NCI-H345 (cell line): ENCODE measurements around the gene HOXD3.

Experiments used
- DNase-seq: peaks from one replicate; lab custom pipeline; 2025; lab: John Stamatoyannopoulos, UW

The HOXD3 gene

DNA sequence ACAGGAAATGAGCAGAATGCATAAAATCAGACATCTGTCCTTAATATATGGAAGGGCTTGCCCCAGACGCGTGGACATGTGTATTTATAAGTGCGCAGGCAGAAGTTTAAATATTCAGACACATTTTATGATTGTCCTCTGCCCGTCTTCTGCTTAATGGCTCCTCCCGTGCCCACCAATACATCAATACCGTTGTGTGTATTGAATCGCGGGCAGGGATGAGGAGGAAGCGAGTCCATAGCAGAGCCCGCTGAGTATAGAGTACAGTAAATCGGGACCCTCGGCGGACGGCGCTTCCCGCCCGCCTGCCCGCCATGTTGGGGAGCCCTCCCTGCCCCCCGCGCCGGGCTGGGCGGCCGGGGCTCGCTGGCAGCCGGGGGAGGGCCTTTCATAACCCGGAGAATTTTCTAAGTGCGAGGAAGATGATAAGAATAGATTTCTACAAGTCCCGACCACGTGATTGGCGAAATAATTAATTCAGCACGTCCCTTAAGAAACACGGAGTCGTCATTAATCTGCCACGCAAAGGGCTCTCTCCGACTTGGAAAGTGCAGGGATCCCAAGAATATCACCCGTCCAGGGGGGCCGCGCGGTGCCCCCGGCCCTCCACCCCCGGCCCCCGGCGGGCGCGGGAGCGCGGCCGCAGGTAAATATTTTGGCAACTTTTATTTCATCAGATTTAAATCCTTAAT is at the start of gene HOXD3:
Gene HOXD3, plus strand, starts transcription at position 501 of the 692 bp plus-strand sequence. CDS start 11,808 bp downstream, outside the sequence.
- peak; percentile 20 for DNase-seq

DNA sequence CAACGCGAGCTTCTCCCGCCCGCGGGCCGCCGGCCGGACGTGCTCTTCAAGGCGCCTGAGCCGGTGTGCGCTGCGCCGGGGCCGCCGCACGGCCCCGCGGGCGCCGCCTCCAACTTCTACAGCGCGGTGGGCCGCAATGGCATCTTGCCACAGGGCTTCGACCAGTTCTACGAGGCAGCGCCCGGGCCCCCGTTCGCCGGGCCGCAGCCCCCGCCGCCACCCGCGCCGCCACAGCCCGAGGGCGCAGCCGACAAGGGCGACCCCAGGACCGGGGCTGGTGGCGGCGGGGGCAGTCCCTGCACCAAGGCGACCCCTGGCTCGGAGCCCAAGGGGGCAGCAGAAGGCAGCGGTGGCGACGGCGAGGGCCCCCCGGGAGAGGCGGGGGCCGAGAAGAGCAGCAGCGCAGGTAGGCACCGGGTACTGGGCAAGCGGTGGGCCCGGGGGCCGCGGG is 49.4 kb upstream of the HOXD3 start:
- DNase-seq = peak; percentile 23

DNA sequence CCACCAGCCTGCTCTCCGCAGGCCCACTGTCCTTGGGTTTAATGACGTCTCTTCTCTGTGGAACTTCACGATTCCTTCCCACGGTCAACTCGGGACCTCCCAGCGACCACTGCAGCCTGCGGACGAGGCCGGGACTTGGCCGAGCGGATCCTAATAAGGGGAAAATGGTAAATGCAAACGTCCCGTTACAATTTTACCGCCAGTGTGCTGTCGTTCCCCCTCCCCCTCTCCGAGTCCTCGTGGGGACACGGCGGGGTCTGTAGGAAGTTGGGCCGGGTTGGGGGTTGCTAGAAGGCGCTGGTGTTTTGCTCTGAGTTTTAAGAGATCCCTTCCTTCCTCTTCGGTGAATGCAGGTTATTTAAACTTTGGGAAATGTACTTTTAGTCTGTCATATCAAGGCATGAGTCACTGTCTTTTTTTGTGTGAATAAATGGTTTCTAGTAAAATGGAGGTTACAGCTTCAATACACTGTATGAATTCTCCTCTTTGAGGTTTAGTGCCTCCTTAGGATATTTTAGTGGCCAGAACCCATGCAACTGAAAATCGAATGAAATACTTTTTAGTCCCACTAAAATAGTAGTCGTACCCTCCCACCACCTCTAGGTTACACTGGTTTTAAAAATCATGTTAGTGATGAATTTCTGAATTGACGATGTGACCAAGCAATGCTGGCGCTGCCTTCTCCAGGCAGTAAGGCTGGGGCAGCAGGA is 47.8 kb upstream of the HOXD3 start:
- DNase-seq = no peak

DNA sequence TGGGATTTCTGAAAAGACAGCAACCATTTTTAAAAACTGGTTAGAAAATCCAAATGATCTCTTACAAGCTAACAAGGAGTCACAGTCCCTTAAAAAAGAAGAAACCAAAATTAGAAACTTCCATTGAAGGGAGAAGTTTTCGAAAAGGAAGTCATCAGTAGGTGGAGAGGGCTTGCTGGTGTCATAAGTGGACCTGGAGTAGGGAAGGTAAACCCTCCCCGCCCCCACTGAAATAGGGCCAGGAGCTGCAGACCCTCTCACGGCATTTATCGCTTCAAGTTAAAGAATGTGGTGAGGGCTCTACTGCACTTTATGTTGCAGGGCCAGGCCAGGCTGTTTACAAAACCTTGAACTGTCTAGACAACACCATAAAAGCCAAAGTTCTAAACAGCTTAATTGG is 47.2 kb upstream of the HOXD3 start:
- no peak for DNase-seq

DNA sequence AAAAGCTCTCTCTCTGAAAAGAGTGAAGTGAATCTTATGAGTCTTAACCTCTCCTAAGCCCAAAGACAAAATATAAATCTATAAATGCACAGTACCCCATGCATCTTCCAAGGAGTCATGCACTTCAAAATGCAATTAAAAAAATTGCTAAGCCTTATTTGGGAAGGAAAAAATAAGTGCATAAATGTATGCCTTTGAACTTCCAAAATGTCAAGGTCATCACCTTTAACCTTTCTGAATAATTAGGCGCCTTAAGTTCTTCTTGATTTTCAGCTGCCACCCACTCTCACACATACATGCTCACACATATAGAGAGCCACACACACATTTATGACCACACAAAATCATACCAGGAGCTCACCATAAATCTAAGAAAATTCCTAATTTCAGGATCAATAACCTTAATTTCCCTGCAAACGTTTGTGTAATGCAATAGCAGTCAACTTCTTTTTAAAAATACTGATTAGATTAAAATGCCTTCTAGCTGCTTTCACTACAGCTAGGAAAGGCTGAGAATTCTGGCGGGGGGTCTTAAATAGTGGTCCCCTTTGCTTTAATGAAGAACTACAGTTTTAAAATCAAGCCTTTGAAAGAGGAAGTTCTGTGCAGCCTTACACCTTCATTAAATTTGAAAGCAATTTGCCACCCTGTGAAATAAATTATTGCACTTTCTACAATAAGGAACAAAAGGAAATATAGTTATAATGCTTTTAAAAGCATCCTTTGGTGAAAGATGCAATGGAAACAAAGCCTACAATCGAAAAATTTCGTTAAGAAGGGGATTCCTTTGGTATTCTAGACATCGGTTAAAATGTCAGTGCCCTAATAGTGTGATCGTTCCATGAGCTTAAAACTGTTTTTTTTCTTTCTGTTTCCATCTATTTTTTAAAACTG is 46.4 kb upstream of the HOXD3 start:
- DNase-seq = no peak

DNA sequence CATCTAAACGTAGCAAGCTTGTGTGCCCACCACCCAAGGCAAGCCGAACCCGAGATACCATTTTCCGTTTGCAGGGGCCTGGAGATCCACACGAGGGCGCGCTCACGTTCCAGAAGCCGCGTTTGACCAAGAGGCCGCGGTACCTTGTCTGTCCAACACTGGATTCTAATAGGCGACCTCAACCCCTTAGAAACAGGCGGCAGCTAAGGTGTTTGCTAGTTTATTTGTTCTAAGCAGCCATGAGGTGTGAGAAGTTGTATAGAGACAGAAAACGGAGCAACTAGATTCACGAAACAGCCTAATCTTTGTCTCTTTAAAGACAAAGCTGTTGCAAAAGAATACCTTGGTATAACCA is 45.8 kb upstream of the HOXD3 start:
- DNase-seq = no peak

DNA sequence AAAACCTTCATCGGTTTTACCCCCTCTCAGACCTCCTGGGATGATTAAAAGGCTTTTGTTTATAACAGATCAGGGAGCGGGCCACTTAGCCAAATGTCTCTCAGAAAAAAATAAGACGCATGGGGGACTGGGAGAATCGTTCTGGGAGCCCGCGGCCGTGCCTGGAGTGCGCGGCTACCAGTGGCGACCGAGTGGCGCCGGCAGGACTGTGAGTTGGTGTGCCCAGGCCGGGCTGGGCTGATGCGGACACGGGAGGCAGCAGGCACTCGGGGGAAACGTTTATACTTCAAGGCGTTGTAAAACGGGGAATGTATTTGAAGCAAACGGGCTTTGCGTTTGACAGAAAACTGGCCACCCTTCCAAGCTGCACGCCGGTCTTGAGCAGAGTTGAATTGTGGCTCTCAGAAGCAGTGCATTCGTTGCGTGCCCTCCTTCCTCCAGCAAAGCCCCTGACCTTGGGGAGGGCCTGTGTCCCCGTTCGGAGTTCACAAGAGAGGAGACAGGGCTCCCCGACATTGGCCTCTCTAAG is 45.2 kb upstream of the HOXD3 start:
- no peak for DNase-seq

DNA sequence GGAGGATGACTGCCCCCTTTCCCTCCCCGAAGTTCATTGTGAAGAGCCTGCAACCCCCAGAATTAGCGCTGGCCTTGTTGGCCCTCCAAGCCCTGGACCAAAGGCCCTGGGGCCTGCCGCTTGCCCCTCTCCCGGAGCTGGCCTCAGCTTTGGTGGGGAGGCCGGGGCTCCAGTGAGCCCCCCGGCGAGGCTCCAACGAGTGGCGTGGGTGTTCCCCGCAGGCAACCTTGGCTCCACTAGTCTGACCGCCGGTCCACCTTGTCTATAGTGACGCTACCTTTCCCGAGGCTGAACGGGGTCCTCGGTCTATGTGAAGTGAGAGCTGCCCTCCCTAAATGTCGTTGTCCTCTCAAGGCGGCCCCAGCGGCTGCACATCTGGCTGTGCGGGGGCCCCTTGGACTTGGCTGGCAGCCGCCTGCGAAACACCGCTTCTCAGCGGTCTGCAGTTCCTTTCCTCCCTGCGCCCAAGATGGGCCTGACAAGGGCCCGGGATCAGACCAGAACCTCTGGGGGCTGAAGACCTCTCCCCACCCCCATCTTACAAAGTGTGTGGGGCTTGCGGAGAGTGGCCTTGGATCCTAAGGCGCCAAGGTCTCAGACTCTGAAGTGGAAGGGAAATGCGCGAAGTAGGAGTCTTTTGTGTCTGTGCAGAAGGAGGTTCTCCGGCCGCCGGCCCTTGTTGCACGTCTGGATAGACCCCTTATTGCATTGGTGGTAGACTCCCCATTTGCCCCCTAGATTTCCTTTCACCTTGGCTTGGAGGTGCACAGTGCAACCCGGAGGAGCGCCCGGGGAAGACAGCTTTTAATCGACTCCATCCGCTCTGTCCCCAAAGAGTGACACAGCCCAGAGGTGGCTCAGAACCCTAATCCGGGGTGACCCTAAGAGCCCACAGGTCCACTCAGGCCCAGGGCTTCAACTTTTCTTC is 44.5 kb upstream of the HOXD3 start:
- DNase-seq = no peak

DNA sequence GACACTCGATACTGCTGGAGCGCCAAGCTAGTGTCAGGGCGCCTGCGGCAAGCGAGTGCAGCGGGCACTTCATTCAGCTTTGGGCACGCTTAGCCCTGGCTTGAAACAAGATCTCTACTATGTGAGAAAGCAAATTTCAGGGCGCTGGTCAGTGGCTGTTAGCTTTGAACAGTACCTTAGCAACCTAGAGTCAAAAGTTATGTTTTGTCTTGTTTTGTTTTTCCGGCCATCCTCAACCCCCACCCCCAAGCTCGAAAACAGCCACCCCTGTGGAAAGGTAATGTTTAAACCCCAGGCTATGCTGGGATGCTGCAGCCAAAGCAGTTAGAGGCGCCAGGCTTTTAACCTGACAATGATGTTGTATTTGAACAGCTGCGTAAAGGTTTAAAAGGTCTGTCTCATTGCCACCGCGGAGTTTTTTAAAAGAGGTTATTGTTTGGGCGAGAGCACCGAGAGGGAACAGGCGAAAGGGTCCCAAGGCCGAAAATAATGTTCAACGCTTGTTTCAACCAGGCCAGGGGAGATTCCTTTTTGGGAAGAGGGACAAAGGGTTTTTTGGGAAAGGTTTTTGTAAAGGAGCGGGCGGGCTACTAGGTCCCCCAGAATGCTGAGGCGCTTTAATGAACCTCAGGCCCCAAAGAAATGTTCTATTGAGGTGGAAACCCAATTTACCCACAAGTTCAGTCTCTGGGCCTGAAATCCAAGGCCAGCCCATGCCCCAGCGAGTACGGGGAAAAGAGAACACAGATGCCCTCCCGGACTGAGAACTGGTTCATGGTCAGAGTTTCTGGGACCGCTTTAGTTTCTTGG is 42.8 kb upstream of the HOXD3 start:
- peak; percentile 82 for DNase-seq

DNA sequence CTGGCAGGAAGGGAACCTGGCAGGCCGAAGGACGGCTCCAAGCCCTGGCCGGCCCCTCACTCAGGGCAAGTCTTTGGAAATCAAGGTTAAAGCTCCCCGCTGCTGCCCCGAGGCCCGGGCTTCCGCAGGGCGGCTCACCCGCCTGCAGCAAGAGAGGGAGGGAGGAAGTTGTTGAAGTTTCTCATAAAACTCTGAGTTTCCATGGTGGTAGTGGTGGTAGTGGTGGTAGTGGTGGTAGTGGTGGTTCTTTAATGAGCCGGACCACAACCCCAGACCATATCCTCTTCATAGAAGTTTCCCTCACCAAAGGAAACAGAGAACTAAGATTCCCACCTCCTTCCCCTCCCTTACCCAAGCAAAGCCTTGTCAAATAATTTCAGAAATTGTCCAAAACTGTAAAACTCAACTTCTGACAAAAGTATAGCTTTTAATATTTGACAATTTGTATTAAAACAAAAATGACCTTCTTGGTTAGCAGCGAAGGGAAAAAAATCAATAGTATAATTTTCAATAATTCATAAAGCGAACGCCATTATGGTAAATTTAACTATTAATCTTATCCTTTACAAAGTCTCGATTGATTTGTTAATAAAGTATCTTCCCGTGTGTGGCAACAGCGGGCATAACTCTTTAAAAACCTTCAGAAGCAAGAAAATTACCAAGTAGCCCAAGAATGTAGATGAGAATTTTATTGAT is 42.0 kb upstream of the HOXD3 start:
- no peak for DNase-seq

DNA sequence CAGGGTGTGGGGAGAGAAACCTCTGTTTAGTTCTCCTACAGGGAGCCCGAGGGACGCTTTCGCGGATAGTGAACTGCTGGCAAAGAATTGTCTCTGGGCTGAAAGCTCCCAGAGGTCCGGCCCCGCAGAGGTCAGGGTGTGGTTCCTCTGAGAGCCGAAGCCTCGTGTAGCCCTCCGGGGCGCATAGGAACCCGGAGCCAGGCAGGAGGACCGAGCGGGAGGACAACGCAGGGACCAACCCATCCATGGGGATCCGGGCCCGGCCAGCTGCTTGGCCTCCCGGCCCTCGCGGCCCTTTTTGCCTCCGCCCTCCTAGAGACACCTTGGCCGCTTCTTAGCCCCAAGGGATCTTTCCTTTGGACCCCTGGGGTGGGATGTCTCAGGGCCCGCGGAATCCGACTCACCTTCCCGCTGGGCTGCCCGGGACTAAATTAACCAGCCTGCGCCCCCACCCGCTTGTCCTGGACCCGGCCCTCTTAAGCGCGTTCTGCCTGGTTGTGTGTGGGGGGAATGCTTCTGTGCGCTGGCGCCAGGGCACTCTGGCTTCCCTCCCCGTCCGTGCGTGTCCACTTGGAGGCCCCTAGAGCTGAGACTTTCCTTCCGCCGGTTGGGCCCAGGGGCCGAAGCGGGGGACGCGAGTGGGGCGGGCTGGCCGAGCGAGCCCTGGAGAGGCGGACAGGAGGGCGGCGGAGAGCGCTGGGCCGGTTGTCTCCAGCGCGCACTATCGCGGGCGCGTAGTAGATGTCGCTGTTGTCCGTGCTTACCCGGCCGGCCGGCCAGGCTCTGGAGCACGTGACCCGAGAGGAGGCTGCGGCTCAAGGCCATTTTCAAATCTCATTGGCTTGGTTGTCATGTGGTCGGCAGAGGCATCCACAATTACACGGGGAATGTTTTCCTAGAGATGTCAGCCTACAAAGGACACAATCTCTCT is 41.0 kb upstream of the HOXD3 start, which contains the start of gene HOXD10:
Gene HOXD10, plus strand, starts transcription at position 896 of the 931 bp plus-strand sequence. CDS start 56 bp downstream, outside the sequence.
- no peak for DNase-seq

DNA sequence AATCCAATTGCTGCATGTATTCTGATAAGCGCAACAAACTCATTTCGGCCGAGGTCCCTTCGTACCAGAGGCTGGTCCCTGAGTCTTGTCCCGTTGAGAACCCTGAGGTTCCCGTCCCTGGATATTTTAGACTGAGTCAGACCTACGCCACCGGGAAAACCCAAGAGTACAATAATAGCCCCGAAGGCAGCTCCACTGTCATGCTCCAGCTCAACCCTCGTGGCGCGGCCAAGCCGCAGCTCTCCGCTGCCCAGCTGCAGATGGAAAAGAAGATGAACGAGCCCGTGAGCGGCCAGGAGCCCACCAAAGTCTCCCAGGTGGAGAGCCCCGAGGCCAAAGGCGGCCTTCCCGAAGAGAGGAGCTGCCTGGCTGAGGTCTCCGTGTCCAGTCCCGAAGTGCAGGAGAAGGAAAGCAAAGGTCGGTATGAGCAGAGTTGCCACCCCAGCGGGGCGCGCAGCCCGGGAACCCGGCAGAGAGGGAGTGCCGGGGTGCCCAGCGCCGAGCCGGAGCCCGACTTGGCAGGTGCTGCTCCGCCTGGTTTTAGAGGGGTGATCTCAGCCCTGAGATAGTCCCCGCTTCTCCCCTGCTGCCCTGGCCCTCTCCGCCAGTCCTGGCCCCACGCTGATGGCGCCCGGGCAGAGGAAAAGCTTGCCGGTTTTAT is 39.8 kb upstream of the HOXD3 start:
- no peak for DNase-seq

DNA sequence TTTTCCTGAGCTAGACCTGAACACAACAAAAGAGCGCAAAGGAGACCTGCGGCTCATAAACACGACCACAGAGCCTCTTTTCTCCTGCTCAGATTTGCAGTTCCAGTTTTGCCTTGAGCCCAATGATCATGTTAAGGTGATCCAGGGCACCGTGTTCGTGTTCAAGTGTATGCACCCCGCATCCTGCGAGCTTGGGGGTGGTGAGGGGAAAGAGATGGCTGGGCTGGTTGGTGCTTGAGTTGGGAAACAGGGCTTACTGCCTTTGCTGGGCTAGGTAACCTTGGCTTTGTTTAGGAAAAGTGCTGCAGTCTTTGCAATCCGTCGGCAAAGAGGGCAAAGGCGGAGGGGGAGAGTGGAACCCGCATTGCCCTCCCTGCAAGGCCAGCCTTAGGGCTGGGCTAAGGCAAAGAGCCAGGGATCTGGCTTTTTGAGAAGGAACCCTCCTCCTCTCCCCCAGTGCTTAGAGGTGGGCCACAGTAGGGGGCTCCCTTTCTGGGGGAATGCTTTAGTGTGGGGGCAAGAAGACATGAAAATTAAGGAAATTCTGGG is 39.2 kb upstream of the HOXD3 start:
- DNase-seq = no peak

DNA sequence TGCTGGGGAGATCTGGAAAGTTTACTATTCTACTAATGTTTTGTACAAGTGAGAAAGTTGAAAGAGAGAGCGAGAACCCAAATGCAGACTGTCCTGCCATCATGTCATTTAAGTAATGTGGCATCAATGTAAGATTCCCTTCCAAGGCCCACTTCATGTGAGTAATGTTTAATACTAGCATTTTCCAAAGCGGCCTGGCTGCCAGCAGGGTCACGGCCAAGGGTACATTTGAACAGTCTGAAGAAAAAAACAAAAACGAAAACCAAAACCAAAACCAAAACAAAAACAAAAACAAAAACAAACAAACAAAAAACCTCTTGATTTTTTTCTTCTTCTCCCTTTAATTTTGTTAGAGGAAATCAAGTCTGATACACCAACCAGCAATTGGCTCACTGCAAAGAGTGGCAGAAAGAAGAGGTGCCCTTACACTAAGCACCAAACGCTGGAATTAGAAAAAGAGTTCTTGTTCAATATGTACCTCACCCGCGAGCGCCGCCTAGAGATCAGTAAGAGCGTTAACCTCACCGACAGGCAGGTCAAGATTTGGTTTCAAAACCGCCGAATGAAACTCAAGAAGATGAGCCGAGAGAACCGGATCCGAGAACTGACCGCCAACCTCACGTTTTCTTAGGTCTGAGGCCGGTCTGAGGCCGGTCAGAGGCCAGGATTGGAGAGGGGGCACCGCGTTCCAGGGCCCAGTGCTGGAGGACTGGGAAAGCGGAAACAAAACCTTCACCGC is 38.3 kb upstream of the HOXD3 start:
- DNase-seq = no peak

DNA sequence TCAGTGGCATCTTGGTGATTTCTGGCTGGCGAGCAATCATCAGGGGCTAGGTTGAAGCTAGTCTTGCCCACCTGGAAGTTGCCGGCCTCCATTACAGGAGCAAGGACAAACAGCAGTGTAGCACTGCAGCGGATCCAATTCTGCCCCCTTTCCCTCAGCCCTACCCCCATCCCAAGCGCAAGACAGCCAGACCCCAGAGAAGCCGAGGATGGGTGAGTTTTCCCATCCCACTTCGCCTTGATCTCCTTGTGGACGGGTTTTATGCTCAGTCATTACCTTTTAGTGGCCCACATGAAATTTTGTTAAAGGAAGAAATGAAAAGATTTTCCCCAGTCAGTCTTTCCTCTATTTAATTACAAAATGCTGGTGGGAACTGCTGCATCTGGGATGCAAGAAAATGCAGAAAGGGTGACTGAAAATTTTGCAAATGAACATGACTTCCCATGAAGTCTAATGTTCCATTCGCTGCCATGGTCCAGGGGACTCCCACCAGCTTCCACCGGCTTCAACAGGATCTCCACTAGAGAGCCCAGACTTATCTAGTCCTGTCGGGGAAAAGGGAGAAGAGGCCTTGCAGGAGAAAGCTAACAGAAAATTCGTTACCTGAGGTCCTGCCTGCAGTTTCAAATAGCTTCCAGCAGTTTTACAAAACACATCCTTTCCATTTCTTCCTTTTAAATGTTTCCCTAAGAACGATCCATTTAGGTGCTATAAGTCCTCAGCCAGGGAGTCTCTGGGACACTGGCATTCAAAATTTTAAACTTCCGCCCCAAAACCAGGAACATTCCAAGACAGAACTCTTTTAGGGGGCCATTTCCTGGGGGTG is 36.5 kb upstream of the HOXD3 start:
- no peak for DNase-seq
